Liver (tissue), 9 donors: ENCODE measurements around the gene HTR1E. TPM values are rescaled to one million over a fixed set of nuclear protein-coding genes. Genes with fewer than 3 reads are reported as not detected.

ENCODE experiments used
- DNase-seq: peaks from one replicate; pipeline ENCODE4 v3.0.0-alpha.2; 2017; ENCODE audit warnings: low spot score
- H3K27ac ChIP-seq, 2 donors: one replicate each; pipeline ENCODE4 v1.7.0; 2013; ENCODE audit warnings: inconsistent platforms in 2 of 2, low read length in 2 of 2, control low read depth in 1 of 2, low read depth in 1 of 2, mild to moderate bottlenecking in 1 of 2
- H3K27me3 ChIP-seq, 4 donors: one replicate each; pipeline versions ENCODE4 v1.6.1 to v1.7.0; 2013; ENCODE audit warnings: low read length in 3 of 4, inconsistent platforms in 1 of 4, mild to moderate bottlenecking in 1 of 4, moderate library complexity in 1 of 4; ENCODE audit not compliant: control insufficient read depth in 4 of 4, insufficient read depth in 4 of 4
- H3K36me3 ChIP-seq, 4 donors: one replicate each; pipeline versions ENCODE4 v1.6.1 to v1.7.0; 2013; ENCODE audit warnings: low read length in 3 of 4, mild to moderate bottlenecking in 3 of 4, low read depth in 1 of 4, moderate library complexity in 1 of 4; ENCODE audit not compliant: control insufficient read depth in 4 of 4, insufficient read depth in 3 of 4
- H3K4me1 ChIP-seq, 4 donors: one replicate each; pipeline versions ENCODE4 v1.6.1 to v1.7.0; 2013; ENCODE audit warnings: low read length in 3 of 4, mild to moderate bottlenecking in 3 of 4, moderate library complexity in 1 of 4; ENCODE audit not compliant: control insufficient read depth in 4 of 4, insufficient read depth in 4 of 4
- H3K4me3 ChIP-seq, 3 donors: one replicate each; pipeline versions ENCODE4 v1.6.1 to v1.7.0; 2013; ENCODE audit warnings: low read length in 3 of 3, control low read depth in 1 of 3, low read depth in 1 of 3, mild to moderate bottlenecking in 1 of 3
- H3K9ac ChIP-seq, 2 donors: one replicate each; pipeline ENCODE4 v1.7.0; 2013; ENCODE audit warnings: low read length in 2 of 2, mild to moderate bottlenecking in 2 of 2, moderate library complexity in 2 of 2, control low read depth in 1 of 2, low read depth in 1 of 2
- H3K9me3 ChIP-seq, 4 donors: one replicate each; pipeline versions ENCODE4 v1.6.1 to v1.7.0; 2013; ENCODE audit warnings: low read length in 3 of 4; ENCODE audit not compliant: control insufficient read depth in 4 of 4
- EGR1 ChIP-seq, 2 donors: IDR thresholded peaks; 2 replicates each; pipeline ENCODE4 v1.6.1; 2016 to 2018; ENCODE audit warnings: antibody characterized with exemption in 2 of 2, low read depth in 2 of 2
- FOXA1 ChIP-seq: IDR thresholded peaks from 2 replicates; pipeline ENCODE4 v1.6.1; 2016; ENCODE audit warnings: antibody characterized with exemption
- FOXA2 ChIP-seq: IDR thresholded peaks from 2 replicates; pipeline ENCODE4 v1.6.1; 2016; ENCODE audit warnings: antibody characterized with exemption
- GABPA ChIP-seq, 2 donors: IDR thresholded peaks in 1 of 2; conservative IDR thresholded peaks in 1 of 2; 2 replicates each; pipeline ENCODE4 v1.6.1; 2016; ENCODE audit warnings: antibody characterized with exemption in 2 of 2, mild to moderate bottlenecking in 1 of 2, moderate library complexity in 1 of 2
- HNF4A ChIP-seq, 2 donors: conservative IDR thresholded peaks; 2 replicates each; pipeline ENCODE4 v1.6.1; 2016; ENCODE audit warnings: antibody characterized with exemption in 2 of 2, mild to moderate bottlenecking in 2 of 2
- HNF4G ChIP-seq: IDR thresholded peaks from 2 replicates; pipeline ENCODE4 v1.6.1; 2016; ENCODE audit warnings: antibody characterized with exemption
- JUND ChIP-seq, 2 donors: IDR thresholded peaks; 2 replicates each; pipeline ENCODE4 v1.6.1; 2016; ENCODE audit warnings: antibody characterized with exemption in 2 of 2
- NR2F2 ChIP-seq: IDR thresholded peaks from 2 replicates; pipeline ENCODE4 v1.6.1; 2016; ENCODE audit warnings: antibody characterized with exemption
- RAD21 ChIP-seq, 2 donors: IDR thresholded peaks; 2 replicates each; pipeline ENCODE4 v1.6.1; 2016; ENCODE audit warnings: antibody characterized with exemption in 2 of 2, mild to moderate bottlenecking in 2 of 2
- RXRA ChIP-seq, 2 donors: IDR thresholded peaks; 2 replicates each; pipeline ENCODE4 v1.6.1; 2017 to 2018; ENCODE audit warnings: antibody characterized with exemption in 2 of 2, mild to moderate bottlenecking in 1 of 2
- SP1 ChIP-seq: IDR thresholded peaks from 2 replicates; pipeline ENCODE4 v1.6.1; 2018; ENCODE audit warnings: antibody characterized with exemption, mild to moderate bottlenecking
- TAF1 ChIP-seq: conservative IDR thresholded peaks from 2 replicates; pipeline ENCODE4 v1.6.1; 2016; ENCODE audit warnings: antibody characterized with exemption, mild to moderate bottlenecking
- YY1 ChIP-seq: IDR thresholded peaks from 2 replicates; pipeline ENCODE4 v1.6.1; 2016; ENCODE audit warnings: antibody characterized with exemption, mild to moderate bottlenecking
- WGBS: extraction: QIAGEN DNeasy Blood & Tissue Kit; methylation state at CpG from one replicate; pipeline ENCODE4 v1.1.7; 2013; 5-methylcytosine and 5-hydroxymethylcytosine counted together
- polyA plus RNA-seq, 2 donors: library from polyadenylated mRNA; stranded (reverse) in 1 of 2; unstranded in 1 of 2; fragments of 200-250 nt in 1 of 2; fragments of >200 nt in 1 of 2; fragmentation: Nextera tagmentation in 1 of 2; extraction: Ambion mirVana in 1 of 2; gene quantifications; one replicate each; pipeline versions ENCODE4 v1.2.1 to v1.2.3, GENCODE V29; 2013 to 2015
- total RNA-seq, 2 donors: library from RNA; depleted of rRNA; stranded (reverse); fragments of >200 nt; gene quantifications; one replicate each; pipeline ENCODE4 v1.2.3, GENCODE V29; 2014
- TF ChIP-seq, protein P1 (sequence below): IDR thresholded peaks from 2 replicates; pipeline ENCODE4 v1.6.1; 2016; ENCODE audit warnings: antibody characterized with exemption
- TF ChIP-seq, protein P2 (sequence below): IDR thresholded peaks from 2 replicates; pipeline ENCODE4 v1.6.1; 2016; ENCODE audit warnings: antibody characterized with exemption
- TF ChIP-seq, protein P3 (sequence below): fragments of 150-350 bp; IDR thresholded peaks from 2 replicates; pipeline ENCODE4 v1.5.1; 2017; ENCODE audit warnings: improper control_type of control experiment, low read depth, low read length; ENCODE audit not compliant: missing input control
- TF ChIP-seq, protein P4 (sequence below): IDR thresholded peaks from 2 replicates; pipeline ENCODE4 v1.6.1; 2016; ENCODE audit warnings: antibody characterized with exemption
- TF ChIP-seq, protein P5 (sequence below): IDR thresholded peaks from 2 replicates; pipeline ENCODE4 v1.6.1; 2016; ENCODE audit warnings: antibody characterized with exemption, mild to moderate bottlenecking
- donor health status: healthy.
- donor health status: healthy.
- donor health status: healthy.
- donor health status: healthy.
- donor health status: healthy.

The HTR1E gene
- total and polyA plus RNA-seq, 4 donors, result not detected

DNA sequence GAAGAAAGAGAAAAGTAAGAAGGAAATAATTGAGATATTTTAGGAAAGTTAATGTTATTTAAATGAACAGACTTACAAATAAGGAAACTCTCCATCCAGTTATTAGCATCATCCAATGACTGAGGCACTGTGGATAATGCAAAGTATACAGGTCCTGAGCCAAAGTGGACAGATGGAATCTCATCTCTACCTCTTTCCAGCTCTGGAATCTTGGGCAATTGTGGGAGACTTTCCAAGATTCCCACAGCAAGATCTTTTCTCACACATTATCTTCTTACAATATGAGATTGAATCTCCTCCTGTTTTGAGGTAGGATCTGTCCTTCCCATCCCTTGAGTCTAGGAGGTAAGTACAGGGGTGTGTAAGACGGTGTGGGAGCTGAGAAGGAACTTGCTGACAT lies 28.9 kb downstream of the HTR1E start:
- no peak overlapping the region for H3K9ac ChIP-seq
- no peaks in the 10 kb centered on the region for H3K36me3 ChIP-seq
- 72% methylated on average over 1 of the region's 1 CpG for WGBS
- DNase-seq, result no peak
- no peaks in the 10 kb centered on the region for H3K4me1 ChIP-seq
- no peak overlapping the region for H3K27ac ChIP-seq
- peaks cover 0 to 3% (median 0%) of the 10 kb centered on the region in 4 donors for H3K9me3 ChIP-seq
- no peak for TF ChIP-seq RXRA (IDR thresholded peaks at IDR 0.05)
- TF ChIP-seq, protein P1, sequence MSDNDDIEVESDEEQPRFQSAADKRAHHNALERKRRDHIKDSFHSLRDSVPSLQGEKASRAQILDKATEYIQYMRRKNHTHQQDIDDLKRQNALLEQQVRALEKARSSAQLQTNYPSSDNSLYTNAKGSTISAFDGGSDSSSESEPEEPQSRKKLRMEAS, result no peak
- no peak for TF ChIP-seq JUND (IDR thresholded peaks at IDR 0.05)
- TF ChIP-seq HNF4A (conservative IDR thresholded peaks at IDR 0.05), result no peak
- no peak for TF ChIP-seq NR2F2
- no peak overlapping the region for H3K4me3 ChIP-seq
- peaks cover 0 to 4% (median 1%) of the 10 kb centered on the region in 4 donors for H3K27me3 ChIP-seq

DNA sequence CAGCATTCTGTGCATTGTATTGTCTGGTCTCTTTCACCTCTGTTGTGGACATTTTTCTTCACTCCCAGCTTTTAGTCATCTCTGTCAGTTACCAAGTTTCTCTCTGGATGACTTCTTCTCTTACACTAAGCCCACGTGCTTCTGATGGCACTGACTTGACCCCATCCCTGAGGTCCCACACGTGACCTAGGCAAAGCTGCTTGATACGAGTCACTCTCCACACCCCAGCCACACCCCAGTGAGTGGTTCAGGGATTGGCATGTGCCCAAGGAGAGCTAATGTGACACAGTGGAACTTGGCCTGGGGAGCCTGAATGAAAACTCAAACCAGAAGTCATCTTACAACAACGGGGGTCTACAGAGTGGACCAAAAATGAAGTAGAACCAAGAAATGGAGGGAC lies 32.2 kb downstream of the HTR1E start:
- Histone ChIP-seq H3K4me1 (no peaks in the 10 kb centered on the region), H3K27ac (no peak overlapping the region), H3K4me3 (no peak overlapping the region), H3K36me3 (no peaks in the 10 kb centered on the region), H3K27me3 (peaks cover 0 to 6% (median 2%) of the 10 kb centered on the region in 4 donors), H3K9me3 (peaks cover 0 to 3% (median 0%) of the 10 kb centered on the region in 4 donors), H3K9ac (no peak overlapping the region)
- no peak for DNase-seq
- TF ChIP-seq, protein P2, sequence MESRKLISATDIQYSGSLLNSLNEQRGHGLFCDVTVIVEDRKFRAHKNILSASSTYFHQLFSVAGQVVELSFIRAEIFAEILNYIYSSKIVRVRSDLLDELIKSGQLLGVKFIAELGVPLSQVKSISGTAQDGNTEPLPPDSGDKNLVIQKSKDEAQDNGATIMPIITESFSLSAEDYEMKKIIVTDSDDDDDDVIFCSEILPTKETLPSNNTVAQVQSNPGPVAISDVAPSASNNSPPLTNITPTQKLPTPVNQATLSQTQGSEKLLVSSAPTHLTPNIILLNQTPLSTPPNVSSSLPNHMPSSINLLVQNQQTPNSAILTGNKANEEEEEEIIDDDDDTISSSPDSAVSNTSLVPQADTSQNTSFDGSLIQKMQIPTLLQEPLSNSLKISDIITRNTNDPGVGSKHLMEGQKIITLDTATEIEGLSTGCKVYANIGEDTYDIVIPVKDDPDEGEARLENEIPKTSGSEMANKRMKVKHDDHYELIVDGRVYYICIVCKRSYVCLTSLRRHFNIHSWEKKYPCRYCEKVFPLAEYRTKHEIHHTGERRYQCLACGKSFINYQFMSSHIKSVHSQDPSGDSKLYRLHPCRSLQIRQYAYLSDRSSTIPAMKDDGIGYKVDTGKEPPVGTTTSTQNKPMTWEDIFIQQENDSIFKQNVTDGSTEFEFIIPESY, result no peak
- TF ChIP-seq GABPA (IDR thresholded peaks at IDR 0.05 in 1 of 2, conservative IDR thresholded peaks at IDR 0.05 in 1 of 2), result no peak
- no peak for TF ChIP-seq YY1
- no peak for TF ChIP-seq RXRA (IDR thresholded peaks at IDR 0.05)
- no peak for TF ChIP-seq JUND (IDR thresholded peaks at IDR 0.05)
- no peak for TF ChIP-seq TAF1
- TF ChIP-seq HNF4G, result no peak
- TF ChIP-seq NR2F2, result no peak
- WGBS, result 51% methylated on average over 4 of the region's 4 CpGs

DNA sequence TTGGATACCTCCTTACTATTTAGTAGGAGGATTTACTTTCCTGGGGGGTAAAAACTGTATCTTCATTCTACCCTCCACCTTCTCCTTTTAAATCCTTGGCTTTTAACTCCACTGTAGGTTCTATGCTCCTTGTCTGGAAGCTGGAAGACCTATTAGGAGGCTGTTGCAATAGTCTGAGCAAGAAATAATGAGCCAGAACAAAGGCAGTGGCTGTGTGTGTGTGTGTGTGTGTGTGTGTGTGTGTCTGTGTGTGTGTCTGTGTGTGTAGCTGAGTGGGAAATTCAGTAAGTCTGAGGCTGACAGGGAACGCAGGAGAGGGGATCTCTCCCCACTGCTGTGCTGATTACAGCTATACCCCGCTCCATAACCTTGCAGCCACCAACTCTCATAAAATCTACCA lies 35.8 kb downstream of the HTR1E start:
- no peaks in the 10 kb centered on the region for H3K36me3 ChIP-seq
- 82% methylated on average over 2 of the region's 2 CpGs for WGBS
- peaks cover 0 to 3% (median 0%) of the 10 kb centered on the region in 4 donors for H3K9me3 ChIP-seq
- TF ChIP-seq, protein P2, result no peak
- TF ChIP-seq RAD21 (IDR thresholded peaks at IDR 0.05) (no peak), FOXA1 (no peak), NR2F2 (no peak), TAF1 (no peak), SP1 (no peak), FOXA2 (no peak), GABPA (IDR thresholded peaks at IDR 0.05 in 1 of 2, conservative IDR thresholded peaks at IDR 0.05 in 1 of 2) (no peak), HNF4A (conservative IDR thresholded peaks at IDR 0.05) (no peak), EGR1 (IDR thresholded peaks at IDR 0.05; ENCODE audit: low read depth in 2 of 2) (no peak), JUND (IDR thresholded peaks at IDR 0.05) (no peak), YY1 (no peak), RXRA (IDR thresholded peaks at IDR 0.05) (no peak)
- TF ChIP-seq, protein P3, sequence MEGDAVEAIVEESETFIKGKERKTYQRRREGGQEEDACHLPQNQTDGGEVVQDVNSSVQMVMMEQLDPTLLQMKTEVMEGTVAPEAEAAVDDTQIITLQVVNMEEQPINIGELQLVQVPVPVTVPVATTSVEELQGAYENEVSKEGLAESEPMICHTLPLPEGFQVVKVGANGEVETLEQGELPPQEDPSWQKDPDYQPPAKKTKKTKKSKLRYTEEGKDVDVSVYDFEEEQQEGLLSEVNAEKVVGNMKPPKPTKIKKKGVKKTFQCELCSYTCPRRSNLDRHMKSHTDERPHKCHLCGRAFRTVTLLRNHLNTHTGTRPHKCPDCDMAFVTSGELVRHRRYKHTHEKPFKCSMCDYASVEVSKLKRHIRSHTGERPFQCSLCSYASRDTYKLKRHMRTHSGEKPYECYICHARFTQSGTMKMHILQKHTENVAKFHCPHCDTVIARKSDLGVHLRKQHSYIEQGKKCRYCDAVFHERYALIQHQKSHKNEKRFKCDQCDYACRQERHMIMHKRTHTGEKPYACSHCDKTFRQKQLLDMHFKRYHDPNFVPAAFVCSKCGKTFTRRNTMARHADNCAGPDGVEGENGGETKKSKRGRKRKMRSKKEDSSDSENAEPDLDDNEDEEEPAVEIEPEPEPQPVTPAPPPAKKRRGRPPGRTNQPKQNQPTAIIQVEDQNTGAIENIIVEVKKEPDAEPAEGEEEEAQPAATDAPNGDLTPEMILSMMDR, result no peak
- TF ChIP-seq, protein P4, sequence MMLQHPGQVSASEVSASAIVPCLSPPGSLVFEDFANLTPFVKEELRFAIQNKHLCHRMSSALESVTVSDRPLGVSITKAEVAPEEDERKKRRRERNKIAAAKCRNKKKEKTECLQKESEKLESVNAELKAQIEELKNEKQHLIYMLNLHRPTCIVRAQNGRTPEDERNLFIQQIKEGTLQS, result no peak
- TF ChIP-seq, protein P5, sequence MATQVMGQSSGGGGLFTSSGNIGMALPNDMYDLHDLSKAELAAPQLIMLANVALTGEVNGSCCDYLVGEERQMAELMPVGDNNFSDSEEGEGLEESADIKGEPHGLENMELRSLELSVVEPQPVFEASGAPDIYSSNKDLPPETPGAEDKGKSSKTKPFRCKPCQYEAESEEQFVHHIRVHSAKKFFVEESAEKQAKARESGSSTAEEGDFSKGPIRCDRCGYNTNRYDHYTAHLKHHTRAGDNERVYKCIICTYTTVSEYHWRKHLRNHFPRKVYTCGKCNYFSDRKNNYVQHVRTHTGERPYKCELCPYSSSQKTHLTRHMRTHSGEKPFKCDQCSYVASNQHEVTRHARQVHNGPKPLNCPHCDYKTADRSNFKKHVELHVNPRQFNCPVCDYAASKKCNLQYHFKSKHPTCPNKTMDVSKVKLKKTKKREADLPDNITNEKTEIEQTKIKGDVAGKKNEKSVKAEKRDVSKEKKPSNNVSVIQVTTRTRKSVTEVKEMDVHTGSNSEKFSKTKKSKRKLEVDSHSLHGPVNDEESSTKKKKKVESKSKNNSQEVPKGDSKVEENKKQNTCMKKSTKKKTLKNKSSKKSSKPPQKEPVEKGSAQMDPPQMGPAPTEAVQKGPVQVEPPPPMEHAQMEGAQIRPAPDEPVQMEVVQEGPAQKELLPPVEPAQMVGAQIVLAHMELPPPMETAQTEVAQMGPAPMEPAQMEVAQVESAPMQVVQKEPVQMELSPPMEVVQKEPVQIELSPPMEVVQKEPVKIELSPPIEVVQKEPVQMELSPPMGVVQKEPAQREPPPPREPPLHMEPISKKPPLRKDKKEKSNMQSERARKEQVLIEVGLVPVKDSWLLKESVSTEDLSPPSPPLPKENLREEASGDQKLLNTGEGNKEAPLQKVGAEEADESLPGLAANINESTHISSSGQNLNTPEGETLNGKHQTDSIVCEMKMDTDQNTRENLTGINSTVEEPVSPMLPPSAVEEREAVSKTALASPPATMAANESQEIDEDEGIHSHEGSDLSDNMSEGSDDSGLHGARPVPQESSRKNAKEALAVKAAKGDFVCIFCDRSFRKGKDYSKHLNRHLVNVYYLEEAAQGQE, result no peak

More for the DNA sequence above, 35.8 kb downstream of the HTR1E start:
- no peak for DNase-seq
- Histone ChIP-seq H3K9ac (no peak overlapping the region), H3K27ac (no peak overlapping the region), H3K4me1 (no peaks in the 10 kb centered on the region), H3K4me3 (no peak overlapping the region), H3K27me3 (peaks cover 0 to 10% (median 3%) of the 10 kb centered on the region in 4 donors)
